HCT116 (cell line): ENCODE results near the gene POC1B. TPM values are rescaled to one million over a fixed set of nuclear protein-coding genes. Genes with fewer than 3 reads are reported as not detected.

Experiments used
- ATAC-seq: fragments of 200-7000 bp; cut with Tn5 transposase; 2 replicates; pipeline ENCODE4 v1.9.1; 2020; ENCODE audit warnings: mild to moderate bottlenecking, moderate library complexity
- BruUV-seq: library from RNA; stranded (reverse); fragments of 400-500 nt; replicated peaks from 2 replicates; lab custom pipeline; 2021; lab: Mats Ljungman, UMichigan
- CTCF ChIA-PET: fragments of 300-600 bp; sonication (Branson Sonifier 250); formaldehyde crosslinking; loops from one replicate; lab custom pipeline; 2021; ENCODE audit warnings: antibody characterized with exemption; lab: Charles Lee
- POLR2A ChIA-PET: fragments of 300-600, 350-600 bp; sonication (Branson Sonifier 250); formaldehyde crosslinking; loops from one replicate; lab custom pipeline; 2021; ENCODE audit warnings: antibody characterized with exemption; lab: Charles Lee
- RAD21 ChIA-PET, 2 experiments: fragments of 300-600 bp; sonication (Branson Sonifier 250); formaldehyde crosslinking; loops; one replicate each; lab custom pipeline; 2023; ENCODE audit warnings: low total read pairs in 2 of 2; ENCODE audit not compliant: uncharacterized antibody in 2 of 2, unreplicated experiment in 2 of 2, low non-redundant PET in 1 of 2; lab: Charles Lee
- DNase-seq: peaks from one replicate; pipeline ENCODE4 v3.0.0-alpha.2; 2010; ENCODE audit warnings: low read depth, low spot score
- H2AFZ ChIP-seq: fragments of 200-600 bp; shearing (Covaris generic), sonication (generic); 2 replicates; pipeline ENCODE4 v1.6.1; 2017; ENCODE audit warnings: low read depth, mixed run types, mixed read lengths, antibody characterized with exemption, low read length; ENCODE audit not compliant: poor library complexity, severe bottlenecking
- H3K27ac ChIP-seq: 2 replicates; pipeline ENCODE4 v1.5.1; 2012; ENCODE audit warnings: low read depth, low read length
- H3K27me3 ChIP-seq: fragments of 200-600 bp; sonication (generic); 2 replicates; pipeline ENCODE4 v1.6.1; 2016; ENCODE audit warnings: mixed run types, low read length, mixed read lengths; ENCODE audit not compliant: insufficient read depth
- H3K36me3 ChIP-seq, 2 experiments: fragments of 200-500 bp in 1 of 2; fragments of 200-600 bp in 1 of 2; sonication (Bioruptor generic) in 1 of 2; sonication (generic) in 1 of 2; 2 replicates each; pipeline versions ENCODE4 v1.5.1 to v1.6.1; 2014 to 2016; ENCODE audit warnings: low read length in 2 of 2, inconsistent platforms in 1 of 2, mixed read lengths in 1 of 2, mixed run types in 1 of 2; ENCODE audit not compliant: insufficient read depth in 2 of 2, control insufficient read depth in 1 of 2
- H3K4me1 ChIP-seq, 2 experiments: fragments of 200-600 bp in 1 of 2; sonication (generic) in 1 of 2; 2 replicates each; pipeline versions ENCODE4 v1.5.1 to v1.6.1; 2012 to 2017; ENCODE audit warnings: low read length in 2 of 2, inconsistent platforms in 1 of 2, mild to moderate bottlenecking in 1 of 2, mixed read lengths in 1 of 2, mixed run types in 1 of 2, moderate library complexity in 1 of 2; ENCODE audit not compliant: insufficient read depth in 2 of 2, control insufficient read depth in 1 of 2
- H3K4me2 ChIP-seq: fragments of 200-600 bp; sonication (generic); 2 replicates; pipeline ENCODE4 v1.6.1; 2017; ENCODE audit warnings: mixed run types, low read length, mixed read lengths
- H3K4me3 ChIP-seq, 2 experiments: fragments of 200-600 bp in 1 of 2; sonication (generic) in 1 of 2; replicated peaks in 1 of 2; 2 replicates each; pipeline ENCODE4 v1.5.1; 2011 to 2016; ENCODE audit warnings: low read length in 2 of 2, control low read depth in 1 of 2, low read depth in 1 of 2, mild to moderate bottlenecking in 1 of 2, mixed read lengths in 1 of 2, mixed run types in 1 of 2
- H3K79me2 ChIP-seq: fragments of 200-600 bp; sonication (generic); 2 replicates; pipeline ENCODE4 v1.6.1; 2017; ENCODE audit warnings: mild to moderate bottlenecking, mixed run types, low read length, moderate library complexity, mixed read lengths; ENCODE audit not compliant: insufficient read depth
- H3K9ac ChIP-seq: fragments of 200-600 bp; sonication (generic); 2 replicates; pipeline ENCODE4 v1.6.1; 2016; ENCODE audit warnings: low read length, mixed read lengths
- H3K9me2 ChIP-seq: fragments of 200-600 bp; sonication (generic), shearing (Covaris generic); 2 replicates; pipeline ENCODE4 v1.6.1; 2017; ENCODE audit warnings: mixed run types, mild to moderate bottlenecking, moderate library complexity; ENCODE audit not compliant: insufficient read depth
- H3K9me3 ChIP-seq, 2 experiments: fragments of 200-500 bp in 1 of 2; fragments of 200-600 bp in 1 of 2; sonication (Bioruptor generic) in 1 of 2; sonication (generic) in 1 of 2; 2 replicates each; pipeline ENCODE4 v1.6.1; 2014 to 2017; ENCODE audit warnings: low read length in 2 of 2, mixed read lengths in 2 of 2, inconsistent platforms in 1 of 2, low read depth in 1 of 2, mild to moderate bottlenecking in 1 of 2, mixed run types in 1 of 2, moderate library complexity in 1 of 2; ENCODE audit not compliant: control insufficient read depth in 1 of 2, insufficient read depth in 1 of 2
- H4K20me1 ChIP-seq: fragments of 200-600 bp; sonication (generic), shearing (Covaris generic); 2 replicates; pipeline ENCODE4 v1.6.1; 2017; ENCODE audit warnings: mixed run types, mild to moderate bottlenecking, moderate library complexity; ENCODE audit not compliant: insufficient read depth
- CBX3 ChIP-seq: IDR thresholded peaks from 2 replicates; pipeline ENCODE4 v1.6.1; 2012; ENCODE audit warnings: low read depth
- EGR1 ChIP-seq: IDR thresholded peaks from 2 replicates; pipeline ENCODE4 v1.6.1; 2012; ENCODE audit warnings: low read depth
- ELF1 ChIP-seq: IDR thresholded peaks from 2 replicates; pipeline ENCODE4 v1.6.1; 2012; ENCODE audit warnings: low read depth, borderline replicate concordance
- EZH2 ChIP-seq: fragments of 200-600 bp; sonication (generic); IDR thresholded peaks from 2 replicates; pipeline ENCODE4 v1.6.1; 2017; ENCODE audit warnings: antibody characterized with exemption, mixed run types
- EZH2phosphoT487 ChIP-seq: fragments of 200-600 bp; IDR thresholded peaks from 2 replicates; pipeline ENCODE4 v1.6.1; 2018; ENCODE audit warnings: antibody characterized with exemption, borderline replicate concordance
- JUND ChIP-seq: IDR thresholded peaks from 2 replicates; pipeline ENCODE4 v1.6.1; 2012
- SIN3A ChIP-seq: IDR thresholded peaks from 2 replicates; pipeline ENCODE4 v1.6.1; 2012; ENCODE audit warnings: low read depth
- SP1 ChIP-seq: IDR thresholded peaks from 2 replicates; pipeline ENCODE4 v1.6.1; 2012; ENCODE audit warnings: low read depth
- SRF ChIP-seq: IDR thresholded peaks from 2 replicates; pipeline ENCODE4 v1.6.1; 2012; ENCODE audit warnings: low read depth
- YY1 ChIP-seq: IDR thresholded peaks from 2 replicates; pipeline ENCODE4 v1.6.1; 2011; ENCODE audit warnings: low read length, low read depth, moderate library complexity, mild to moderate bottlenecking; ENCODE audit not compliant: insufficient replicate concordance; ENCODE audit errors: extremely low read depth
- ZFX ChIP-seq: fragments of 450-650 bp; IDR thresholded peaks from 2 replicates; pipeline ENCODE4 v1.6.1; 2017
- ZNF274 ChIP-seq: fragments of 200-500 bp; sonication (Bioruptor generic); IDR thresholded peaks from 2 replicates; pipeline ENCODE4 v1.6.1; 2014; ENCODE audit warnings: mild to moderate bottlenecking, low read depth, low read length, inconsistent platforms
- intact Hi-C: fragments of 100-400 bp; cut with micrococcal nuclease; formaldehyde crosslinking; loops from 2 replicates; pipeline ENCODE4 v1.10.0; 2022
- total RNA-seq: library from RNA; stranded (reverse); gene quantifications from one replicate; pipeline ENCODE4 v1.2.1, GENCODE V29; 2021; ENCODE audit not compliant: unreplicated experiment
- TF ChIP-seq, protein P1 (sequence below): IDR thresholded peaks from 2 replicates; pipeline ENCODE4 v1.6.1; 2011; ENCODE audit warnings: mild to moderate bottlenecking, low read length, moderate library complexity; ENCODE audit not compliant: insufficient replicate concordance; ENCODE audit errors: extremely low read depth

Gene POC1B
- total RNA-seq, 1 experiment from 2014 or later, result 14.3 TPM

GRCh38 chr12:89376844-89377243 is 149.0 kb downstream of the POC1B start:
- Histone ChIP-seq H4K20me1 (no peaks in the 10 kb centered on the region), H3K27me3 (no peaks in the 10 kb centered on the region), H2AFZ (no peak overlapping the region), H3K79me2 (no peaks in the 10 kb centered on the region), H3K4me2 (no peak overlapping the region), H3K4me3 (no peak overlapping the region), H3K9me3 (no peaks in the 10 kb centered on the region), H3K36me3 (no peaks in the 10 kb centered on the region), H3K27ac (no peak overlapping the region), H3K9ac (no peak overlapping the region), H3K4me1 (peaks cover 40 to 46% of the 10 kb centered on the region in 2 experiments), H3K9me2 (no peaks in the 10 kb centered on the region)
- intact Hi-C loops, result no loop called here
- RAD21 ChIA-PET, result no interaction called here
- CTCF ChIA-PET, result no interaction called here
- DNase-seq (no peak), ATAC-seq (no peak)
- no TSS peak for BruUV-seq
- TF ChIP-seq CBX3 (no peak), ZNF274 (no peak), SRF (no peak), JUND (no peak), ELF1 (no peak), ZFX (no peak), SIN3A (no peak), EGR1 (no peak), SP1 (no peak), EZH2phosphoT487 (no peak), EZH2 (no peak), YY1 (no peak)
- TF ChIP-seq, protein P1, sequence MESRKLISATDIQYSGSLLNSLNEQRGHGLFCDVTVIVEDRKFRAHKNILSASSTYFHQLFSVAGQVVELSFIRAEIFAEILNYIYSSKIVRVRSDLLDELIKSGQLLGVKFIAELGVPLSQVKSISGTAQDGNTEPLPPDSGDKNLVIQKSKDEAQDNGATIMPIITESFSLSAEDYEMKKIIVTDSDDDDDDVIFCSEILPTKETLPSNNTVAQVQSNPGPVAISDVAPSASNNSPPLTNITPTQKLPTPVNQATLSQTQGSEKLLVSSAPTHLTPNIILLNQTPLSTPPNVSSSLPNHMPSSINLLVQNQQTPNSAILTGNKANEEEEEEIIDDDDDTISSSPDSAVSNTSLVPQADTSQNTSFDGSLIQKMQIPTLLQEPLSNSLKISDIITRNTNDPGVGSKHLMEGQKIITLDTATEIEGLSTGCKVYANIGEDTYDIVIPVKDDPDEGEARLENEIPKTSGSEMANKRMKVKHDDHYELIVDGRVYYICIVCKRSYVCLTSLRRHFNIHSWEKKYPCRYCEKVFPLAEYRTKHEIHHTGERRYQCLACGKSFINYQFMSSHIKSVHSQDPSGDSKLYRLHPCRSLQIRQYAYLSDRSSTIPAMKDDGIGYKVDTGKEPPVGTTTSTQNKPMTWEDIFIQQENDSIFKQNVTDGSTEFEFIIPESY, result no peak
- POLR2A ChIA-PET, result interaction anchor here (2.4 to 3.8 kb wide), 2 partner anchors 23 to 25 kb away, joined by 6 to 17 read pairs; partner anchors contain the start of gene DUSP6
